ENCODE results near the gene APBB1.

APBB1 gene

DNA sequence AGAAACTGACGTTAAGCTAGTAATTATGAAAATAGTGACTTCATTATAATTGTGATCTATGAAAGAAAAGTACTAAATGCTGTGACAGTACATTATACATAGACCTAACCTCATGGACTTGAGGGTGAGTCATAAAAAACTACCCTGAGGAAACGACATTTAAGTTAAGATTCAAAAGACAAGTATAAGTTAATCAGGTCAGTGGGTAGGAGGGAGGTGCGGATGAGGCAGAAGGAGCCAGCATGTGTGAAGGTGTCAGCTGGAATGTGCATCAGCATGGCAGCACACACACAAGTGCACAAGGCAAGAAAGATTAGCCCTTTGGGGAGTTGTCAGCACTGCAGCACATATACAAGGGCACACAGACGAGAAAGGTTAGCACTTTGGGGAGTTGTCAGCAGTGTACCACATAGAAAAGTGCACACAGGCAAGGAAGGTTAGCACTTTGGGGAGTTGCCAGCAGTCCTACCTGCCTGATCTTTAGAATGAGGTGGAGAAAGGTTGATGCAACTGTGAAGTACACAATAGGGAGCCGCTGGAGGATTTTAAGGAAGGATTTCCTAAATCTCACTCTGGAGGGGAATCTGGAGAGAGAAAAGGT, 67.0 kb downstream of the APBB1 start:
- DNase-seq (ENCODE audit: low read depth in 3 of 3, low spot score in 1 of 3): no peak

DNA sequence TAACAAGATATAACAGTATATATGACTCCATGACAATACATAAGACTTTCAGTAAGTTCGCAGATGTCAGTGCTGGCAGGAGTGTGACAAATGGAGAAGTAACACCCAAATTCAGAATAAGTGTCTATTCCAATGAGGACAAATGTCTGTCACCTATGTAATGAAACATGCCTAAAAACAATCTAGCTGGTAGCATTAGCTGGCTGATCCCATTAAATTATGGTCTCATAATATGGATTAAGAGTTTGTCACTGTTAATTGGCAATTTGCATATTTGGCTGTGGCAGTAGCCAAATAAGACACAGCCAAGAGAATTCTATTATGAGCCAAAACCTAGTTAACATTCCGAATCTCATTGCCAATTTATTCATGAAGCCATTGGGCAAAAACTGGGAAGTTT, 68.4 kb downstream of the APBB1 start:
- no peak for DNase-seq (ENCODE audit: low read depth in 3 of 3, low spot score in 1 of 3)

DNA sequence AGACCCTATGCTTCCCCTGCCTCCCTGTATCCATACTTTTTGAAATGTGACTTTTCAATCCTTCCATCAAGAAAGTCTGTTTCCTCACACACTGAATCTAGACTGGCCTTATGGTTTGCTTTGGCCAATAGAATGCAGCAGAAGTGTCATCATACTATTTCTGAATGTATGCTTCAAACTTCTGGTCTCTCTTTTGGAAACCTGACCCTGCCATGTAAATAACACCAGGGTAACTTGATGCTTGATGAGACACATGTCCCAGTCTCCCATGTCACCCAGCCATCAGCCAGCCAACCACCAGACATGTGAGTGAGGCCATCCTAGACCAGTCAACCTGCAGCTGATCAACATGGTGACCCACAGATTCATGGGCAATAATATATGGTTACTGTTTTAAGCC, 68.9 kb downstream of the APBB1 start:
- no peak for DNase-seq (ENCODE audit: low read depth in 3 of 3, low spot score in 1 of 3)

DNA sequence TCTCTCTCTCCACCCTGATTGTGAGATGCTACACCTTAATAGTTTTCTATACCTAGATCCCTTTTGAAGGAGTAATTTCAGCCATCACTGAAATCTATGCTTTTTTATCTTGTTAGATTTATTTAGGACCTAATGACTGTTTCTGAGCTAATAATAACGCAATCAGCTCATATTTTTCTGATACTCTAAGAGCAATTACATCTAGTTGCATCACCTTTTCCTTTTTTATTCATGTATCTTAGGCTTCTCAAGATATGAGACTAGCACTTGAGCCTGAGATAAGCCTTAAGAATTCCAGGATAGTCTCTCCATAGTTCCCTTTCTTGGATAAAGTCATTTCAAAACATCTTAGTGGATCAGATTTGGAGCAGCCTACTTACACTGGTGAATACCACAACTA, 73.5 kb downstream of the APBB1 start:
- DNase-seq (ENCODE audit: low read depth in 3 of 3, low spot score in 1 of 3): no peak

Measured in stimulated activated CD4-positive, alpha-beta T cell treated with anti-CD3 and anti-CD28 coated beads, TNF-alpha, amount 100 ng/mL, for 1 hour (primary cell).